Spleen (tissue), 11 donors: ENCODE results near the gene PCNX2. TPM values are rescaled to one million over a fixed set of nuclear protein-coding genes. Genes with fewer than 3 reads are reported as not detected.

Experiments used
- DNase-seq: peaks from one replicate; pipeline ENCODE4 v3.0.0-alpha.2; 2020
- H3K27ac ChIP-seq, 8 donors: fragments of 200-600 bp; sonication (generic) in 7 of 8; 1 replicate in 4 of 8; 2 replicates in 4 of 8; pipeline versions ENCODE4 v1.5.0 to v1.8.0; 2016 to 2021; ENCODE audit warnings: inconsistent platforms in 4 of 8, mild to moderate bottlenecking in 4 of 8, moderate library complexity in 1 of 8
- H3K27me3 ChIP-seq, 7 donors: fragments of 200-600 bp; sonication (generic) in 6 of 7; replicated peaks in 1 of 7; 1 replicate in 4 of 7; 2 replicates in 3 of 7; pipeline versions ENCODE4 v1.5.0 to v1.8.0; 2016 to 2021; ENCODE audit warnings: inconsistent platforms in 3 of 7, mild to moderate bottlenecking in 1 of 7
- H3K36me3 ChIP-seq, 6 donors: fragments of 200-600 bp; sonication (generic) in 5 of 6; 1 replicate in 4 of 6; 2 replicates in 2 of 6; pipeline versions ENCODE4 v1.5.0 to v1.8.0; 2016 to 2021; ENCODE audit warnings: inconsistent platforms in 2 of 6
- H3K4me1 ChIP-seq, 6 donors: fragments of 200-600 bp; sonication (generic) in 5 of 6; 1 replicate in 3 of 6; 2 replicates in 3 of 6; pipeline versions ENCODE4 v1.5.0 to v1.8.0; 2016 to 2021; ENCODE audit warnings: inconsistent platforms in 3 of 6
- H3K4me3 ChIP-seq, 8 donors: fragments of 200-600 bp; sonication (generic) in 7 of 8; 1 replicate in 4 of 8; 2 replicates in 4 of 8; pipeline versions ENCODE4 v1.5.0 to v1.8.0; 2016 to 2021; ENCODE audit warnings: inconsistent platforms in 4 of 8, mild to moderate bottlenecking in 4 of 8, moderate library complexity in 2 of 8
- H3K9me3 ChIP-seq, 8 donors: fragments of 200-600 bp; sonication (generic) in 7 of 8; 1 replicate in 4 of 8; 2 replicates in 4 of 8; pipeline versions ENCODE4 v1.5.0 to v1.8.0; 2016 to 2021; ENCODE audit warnings: inconsistent platforms in 4 of 8
- CTCF ChIP-seq, 11 experiments: fragments of 200-600 bp in 7 of 11; fragments of 450-650 bp in 4 of 11; sonication (generic) in 4 of 11; IDR thresholded peaks in 8 of 11; conservative IDR thresholded peaks in 3 of 11; 1 replicate in 7 of 11; 2 replicates in 4 of 11; pipeline versions ENCODE4 v1.4.0 to v1.8.0; 2016 to 2021; ENCODE audit warnings: antibody characterized with exemption in 11 of 11, inconsistent platforms in 4 of 11, mild to moderate bottlenecking in 1 of 11
- POLR2A ChIP-seq, 3 donors: fragments of 450-650 bp; IDR thresholded peaks; one replicate each; pipeline ENCODE4 v1.5.1; 2017; ENCODE audit warnings: antibody characterized with exemption in 3 of 3, mild to moderate bottlenecking in 1 of 3
- POLR2AphosphoS5 ChIP-seq, 3 donors: sonication (generic); formaldehyde crosslinking; IDR thresholded peaks; one replicate each; pipeline ENCODE4 v1.5.1; 2017; ENCODE audit warnings: antibody characterized with exemption in 3 of 3
- WGBS, 5 donors: extraction: QIAGEN DNeasy Blood & Tissue Kit in 3 of 5; methylation state at CpG; one replicate each; pipeline versions ENCODE4 v1.1.5 to v1.1.7; 2013 to 2018; 5-methylcytosine and 5-hydroxymethylcytosine counted together
- intact Hi-C: fragments of 100-400 bp; cut with DNase I; formaldehyde crosslinking; loops from one replicate; pipeline ENCODE4 v1.15.0; 2023; ENCODE audit warnings: low total_unique reads
- polyA plus RNA-seq, 3 donors: library from polyadenylated mRNA; stranded (reverse); fragments of 200-250 nt; gene quantifications; one replicate each; pipeline ENCODE4 v1.2.1, GENCODE V29; 2013
- total RNA-seq, 7 donors: library from RNA; depleted of rRNA in 3 of 7; stranded (reverse); fragments of >200 nt in 3 of 7; fragmentation: NEBNext Ultra II Directional in 4 of 7; extraction: Animal tissue kit (Norgen Biotek cat#: 25700) in 4 of 7; gene quantifications; one replicate each; pipeline versions ENCODE4 v1.1.0 to v1.2.1, GENCODE V29; 2016 to 2021
- donor health status: healthy with polysubstance abuse.
- donor health status: DM: no; HTN: no; CAD: no; lungs with moderate emphysema.
- donor health status: DM: no; HTN: no; CAD: no.
- donor health status: Bipolar disorder and iron deficiency.
- donor health status: healthy.
- donor health status: DM: no; HTN: no; CAD: no.
- donor health status: DM: yes; HTN: yes; CAD: no.

The PCNX2 gene
- total and polyA plus RNA-seq, 10 donors: 4.0 to 26.5 (median 15.4) TPM

GRCh38 chr1:233037843-233038242 is 257.7 kb downstream of the PCNX2 start:
- H3K4me1 ChIP-seq: no peaks in the 10 kb centered on the region
- H3K27ac ChIP-seq: no peak overlapping the region
- no peaks in the 10 kb centered on the region for H3K9me3 ChIP-seq
- DNase-seq: no peak
- intact Hi-C loops: no loop called here
- H3K36me3 ChIP-seq: no peaks in the 10 kb centered on the region
- TF ChIP-seq POLR2AphosphoS5 (IDR thresholded peaks at IDR 0.05) (no peak), CTCF (IDR thresholded peaks at IDR 0.05 in 8 of 11, conservative IDR thresholded peaks at IDR 0.05 in 3 of 11) (no peak), POLR2A (IDR thresholded peaks at IDR 0.05) (no peak)
- no peaks in the 10 kb centered on the region for H3K27me3 ChIP-seq
- no peak overlapping the region for H3K4me3 ChIP-seq

GRCh38 chr1:233034836-233035235 is 260.7 kb downstream of the PCNX2 start:
- no peaks in the 10 kb centered on the region for H3K4me1 ChIP-seq
- TF ChIP-seq CTCF (IDR thresholded peaks at IDR 0.05 in 8 of 11, conservative IDR thresholded peaks at IDR 0.05 in 3 of 11) (no peak), POLR2AphosphoS5 (IDR thresholded peaks at IDR 0.05) (no peak), POLR2A (IDR thresholded peaks at IDR 0.05) (no peak)
- no peak overlapping the region for H3K4me3 ChIP-seq
- no peaks in the 10 kb centered on the region for H3K27me3 ChIP-seq
- no peaks in the 10 kb centered on the region for H3K36me3 ChIP-seq
- intact Hi-C loops: no loop called here
- no peaks in the 10 kb centered on the region for H3K9me3 ChIP-seq
- 89 to 97% (median 93%) methylated on average over 5 of the region's 5 CpGs for WGBS, 5 donors
- DNase-seq: no peak
- no peak overlapping the region for H3K27ac ChIP-seq

- Histone ChIP-seq H3K4me3 (no peak overlapping the region), H3K27ac (no peak overlapping the region), H3K36me3 (no peaks in the 10 kb centered on the region), H3K4me1 (no peaks in the 10 kb centered on the region), H3K27me3 (no peaks in the 10 kb centered on the region), H3K9me3 (no peaks in the 10 kb centered on the region)
- 87 to 98% (median 94%) methylated on average over 3 of the region's 3 CpGs for WGBS, 5 donors
- DNase-seq: no peak
- no peak for TF ChIP-seq POLR2A (IDR thresholded peaks at IDR 0.05)
- intact Hi-C loops: no loop called here
These were observed 262.2 kb downstream of the PCNX2 start for GRCh38 chr1:233033361-233033760.

- no peak for DNase-seq
- 68 to 81% (median 70%) methylated on average over 4 of the region's 4 CpGs for WGBS, 5 donors
- Histone ChIP-seq H3K4me1 (no peaks in the 10 kb centered on the region), H3K27me3 (no peaks in the 10 kb centered on the region), H3K36me3 (no peaks in the 10 kb centered on the region), H3K27ac (no peak overlapping the region), H3K4me3 (no peak overlapping the region), H3K9me3 (no peaks in the 10 kb centered on the region)
- no peak for TF ChIP-seq CTCF (IDR thresholded peaks at IDR 0.05 in 8 of 11, conservative IDR thresholded peaks at IDR 0.05 in 3 of 11)
- no peak for TF ChIP-seq POLR2A (IDR thresholded peaks at IDR 0.05)
- TF ChIP-seq POLR2AphosphoS5 (IDR thresholded peaks at IDR 0.05): no peak
- intact Hi-C loops: no loop called here
These were observed 262.6 kb downstream of the PCNX2 start for GRCh38 chr1:233032916-233033315.

GRCh38 chr1:233031521-233031920 is 264.0 kb downstream of the PCNX2 start:
- DNase-seq: no peak
- 80 to 91% (median 85%) methylated on average over 3 of the region's 3 CpGs for WGBS, 5 donors
- Histone ChIP-seq H3K4me3 (no peak overlapping the region), H3K27me3 (no peaks in the 10 kb centered on the region), H3K27ac (no peak overlapping the region), H3K36me3 (no peaks in the 10 kb centered on the region), H3K4me1 (no peaks in the 10 kb centered on the region), H3K9me3 (no peaks in the 10 kb centered on the region)
- intact Hi-C loops: no loop called here
- TF ChIP-seq CTCF (IDR thresholded peaks at IDR 0.05 in 8 of 11, conservative IDR thresholded peaks at IDR 0.05 in 3 of 11) (no peak), POLR2AphosphoS5 (IDR thresholded peaks at IDR 0.05) (no peak), POLR2A (IDR thresholded peaks at IDR 0.05) (no peak)
